Measurements from ENCODE around the gene TMEM129.

DNA sequence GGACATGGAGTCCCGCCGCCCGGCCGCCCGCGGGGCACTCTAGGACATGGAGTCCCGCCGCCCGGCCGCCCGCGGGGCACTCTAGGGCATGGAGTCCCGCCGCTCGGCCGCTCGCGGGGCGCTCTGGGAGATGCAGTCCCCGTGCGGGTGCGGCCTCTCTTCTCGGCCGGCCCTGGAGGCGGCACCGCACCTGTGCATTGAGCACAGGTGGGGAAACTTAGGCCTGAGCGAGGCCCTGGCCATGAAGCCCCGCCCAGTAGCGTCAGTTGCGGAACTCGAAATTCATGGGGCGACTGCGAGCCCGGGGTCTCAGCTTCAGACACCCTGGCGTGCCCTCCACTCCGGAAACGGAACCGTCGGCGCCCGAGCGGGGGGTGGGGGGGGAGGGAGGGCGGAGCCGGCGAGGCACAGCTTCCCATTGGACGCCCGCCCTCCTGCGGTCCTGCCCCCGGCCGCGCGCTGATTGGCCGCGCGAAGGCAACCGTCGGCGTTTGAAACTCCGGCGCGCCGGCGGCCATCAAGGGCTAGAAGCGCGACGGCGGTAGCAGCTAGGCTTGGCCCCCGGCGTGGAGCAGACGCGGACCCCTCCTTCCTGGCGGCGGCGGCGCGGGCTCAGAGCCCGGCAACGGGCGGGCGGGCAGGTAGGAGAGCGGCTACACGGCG, at the start of gene TMEM129, which contains the start of gene TACC3:
- TF ChIP-seq, protein P1, sequence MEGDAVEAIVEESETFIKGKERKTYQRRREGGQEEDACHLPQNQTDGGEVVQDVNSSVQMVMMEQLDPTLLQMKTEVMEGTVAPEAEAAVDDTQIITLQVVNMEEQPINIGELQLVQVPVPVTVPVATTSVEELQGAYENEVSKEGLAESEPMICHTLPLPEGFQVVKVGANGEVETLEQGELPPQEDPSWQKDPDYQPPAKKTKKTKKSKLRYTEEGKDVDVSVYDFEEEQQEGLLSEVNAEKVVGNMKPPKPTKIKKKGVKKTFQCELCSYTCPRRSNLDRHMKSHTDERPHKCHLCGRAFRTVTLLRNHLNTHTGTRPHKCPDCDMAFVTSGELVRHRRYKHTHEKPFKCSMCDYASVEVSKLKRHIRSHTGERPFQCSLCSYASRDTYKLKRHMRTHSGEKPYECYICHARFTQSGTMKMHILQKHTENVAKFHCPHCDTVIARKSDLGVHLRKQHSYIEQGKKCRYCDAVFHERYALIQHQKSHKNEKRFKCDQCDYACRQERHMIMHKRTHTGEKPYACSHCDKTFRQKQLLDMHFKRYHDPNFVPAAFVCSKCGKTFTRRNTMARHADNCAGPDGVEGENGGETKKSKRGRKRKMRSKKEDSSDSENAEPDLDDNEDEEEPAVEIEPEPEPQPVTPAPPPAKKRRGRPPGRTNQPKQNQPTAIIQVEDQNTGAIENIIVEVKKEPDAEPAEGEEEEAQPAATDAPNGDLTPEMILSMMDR (IDR thresholded peaks at IDR 0.05), result no peak
- TF ChIP-seq POLR2A (IDR thresholded peaks at IDR 0.05) (peak; percentile 18), EP300 (IDR thresholded peaks at IDR 0.05) (no peak)

Data from ovary (tissue), 3 donors.